HG03565 (cell line): Measurements from ENCODE around the gene NCBP2L.
"Not testable (repeated sequence)": the region's sequence is repeated elsewhere in the genome, so short reads cannot be mapped to it uniquely, and the experiment has no call there.

Source experiments
- ATAC-seq: cut with Tn5 transposase; IDR thresholded peaks from one replicate; pipeline ENCODE4 v1.9.1; 2021; ENCODE audit warnings: mild to moderate bottlenecking, moderate library complexity; ENCODE audit not compliant: unreplicated experiment

The NCBP2L gene

GRCh38 chrX:107804427-107804826 is 26.9 kb downstream of the NCBP2L start:
- ATAC-seq = no peak

- no peak for ATAC-seq
Measured at GRCh38 chrX:107805179-107805578, 27.6 kb downstream of the NCBP2L start.

- not testable (repeated sequence) for ATAC-seq
Measured at GRCh38 chrX:107810053-107810452, 32.5 kb downstream of the NCBP2L start.

GRCh38 chrX:107818900-107819521 is 41.5 kb downstream of the NCBP2L start:
- no peak for ATAC-seq

GRCh38 chrX:107823042-107823441 is 45.5 kb downstream of the NCBP2L start:
- ATAC-seq = no peak

GRCh38 chrX:107823456-107823855 is 45.9 kb downstream of the NCBP2L start:
- ATAC-seq = no peak

- no peak for ATAC-seq
Measured at GRCh38 chrX:107825698-107826237, 48.2 kb downstream of the NCBP2L start, which contains the start of gene MID2. Gene MID2 (plus strand): TSS chrX:107825866. CDS start chrX:107826427, 561 bp downstream.

GRCh38 chrX:107826238-107827029 is 48.9 kb downstream of the NCBP2L start:
- ATAC-seq = no peak

- no peak for ATAC-seq
Measured at GRCh38 chrX:107827030-107827831, 49.7 kb downstream of the NCBP2L start.

- no peak for ATAC-seq
Measured at GRCh38 chrX:107827852-107828251, 50.3 kb downstream of the NCBP2L start.

GRCh38 chrX:107829878-107830277 is 52.3 kb downstream of the NCBP2L start:
- ATAC-seq = no peak

GRCh38 chrX:107831071-107831730 is 53.7 kb downstream of the NCBP2L start:
- no peak for ATAC-seq

GRCh38 chrX:107834275-107835201 is 57.0 kb downstream of the NCBP2L start:
- ATAC-seq = no peak

GRCh38 chrX:107836958-107837357 is 59.4 kb downstream of the NCBP2L start:
- ATAC-seq = no peak

- ATAC-seq = no peak
Measured at GRCh38 chrX:107840971-107841370, 63.4 kb downstream of the NCBP2L start.

GRCh38 chrX:107842715-107843400 is 65.3 kb downstream of the NCBP2L start:
- ATAC-seq = no peak
